ENCODE measurements around the gene BICD2. TPM values are rescaled to one million over a fixed set of nuclear protein-coding genes. Genes with fewer than 3 reads are reported as not detected.

Gene BICD2
- total RNA-seq, 1 donor from 2014 or later = 25.5 TPM

- no peaks in the 10 kb centered on the region for H3K27me3 Mint-ChIP-seq
- H3K36me3 Mint-ChIP-seq (ENCODE audit: insufficient read depth) = no peaks in the 10 kb centered on the region
- no peaks in the 10 kb centered on the region for H3K9me3 Mint-ChIP-seq (ENCODE audit: low read depth)
- H3K4me3 Mint-ChIP-seq (ENCODE audit: low read depth) = no peak overlapping the region
- H3K4me1 Mint-ChIP-seq (ENCODE audit: low read depth) = peaks cover 6% of the 10 kb centered on the region
- no peak overlapping the region for H3K27ac Mint-ChIP-seq
- TF ChIP-seq CTCF (IDR thresholded peaks at IDR 0.05; ENCODE audit: unreplicated experiment) = no peak
- no peak for DNase-seq (ENCODE audit: low spot score, unreplicated experiment)
Measured at GRCh38 chr9:92739346-92739970, 25.2 kb downstream of the BICD2 start.

DNA sequence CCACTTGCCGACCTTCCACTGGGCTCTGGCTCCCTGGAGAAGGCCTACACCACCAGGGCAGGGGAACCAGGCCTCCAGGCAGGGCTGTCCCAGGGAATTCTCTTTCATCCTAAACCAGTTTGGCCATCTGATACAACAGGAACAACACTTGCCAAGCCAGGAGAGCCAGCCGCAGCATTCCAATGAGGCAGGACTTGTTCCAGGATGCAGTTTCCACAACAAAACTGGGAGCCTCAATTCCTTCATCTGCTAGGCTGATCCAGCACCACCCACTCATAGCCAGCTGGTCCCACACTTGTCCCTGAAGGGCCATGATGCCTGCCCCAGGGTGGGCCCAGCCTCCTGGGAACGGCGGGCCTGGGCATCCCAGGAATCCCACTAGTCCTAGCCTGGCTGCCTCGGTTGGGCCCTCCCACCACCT lies 26.0 kb downstream of the BICD2 start:
- Mint-ChIP-seq H3K27me3 (no peaks in the 10 kb centered on the region), H3K36me3 (ENCODE audit: insufficient read depth) (no peaks in the 10 kb centered on the region), H3K9me3 (ENCODE audit: low read depth) (no peaks in the 10 kb centered on the region), H3K27ac (no peak overlapping the region), H3K4me1 (ENCODE audit: low read depth) (peaks cover 6% of the 10 kb centered on the region), H3K4me3 (ENCODE audit: low read depth) (no peak overlapping the region)
- no peak for DNase-seq (ENCODE audit: low spot score, unreplicated experiment)
- TF ChIP-seq CTCF (IDR thresholded peaks at IDR 0.05; ENCODE audit: unreplicated experiment) = no peak

- no peak overlapping the region for H3K27ac Mint-ChIP-seq
- no peak overlapping the region for H3K4me3 Mint-ChIP-seq (ENCODE audit: low read depth)
- H3K27me3 Mint-ChIP-seq = no peaks in the 10 kb centered on the region
- no peaks in the 10 kb centered on the region for H3K9me3 Mint-ChIP-seq (ENCODE audit: low read depth)
- H3K4me1 Mint-ChIP-seq (ENCODE audit: low read depth) = peaks cover 6% of the 10 kb centered on the region
- no peak for TF ChIP-seq CTCF (IDR thresholded peaks at IDR 0.05; ENCODE audit: unreplicated experiment)
- no peak for DNase-seq (ENCODE audit: low spot score, unreplicated experiment)
- peaks cover 1% of the 10 kb centered on the region for H3K36me3 Mint-ChIP-seq (ENCODE audit: insufficient read depth)
Measured at GRCh38 chr9:92737611-92738299, 26.9 kb downstream of the BICD2 start.

DNA sequence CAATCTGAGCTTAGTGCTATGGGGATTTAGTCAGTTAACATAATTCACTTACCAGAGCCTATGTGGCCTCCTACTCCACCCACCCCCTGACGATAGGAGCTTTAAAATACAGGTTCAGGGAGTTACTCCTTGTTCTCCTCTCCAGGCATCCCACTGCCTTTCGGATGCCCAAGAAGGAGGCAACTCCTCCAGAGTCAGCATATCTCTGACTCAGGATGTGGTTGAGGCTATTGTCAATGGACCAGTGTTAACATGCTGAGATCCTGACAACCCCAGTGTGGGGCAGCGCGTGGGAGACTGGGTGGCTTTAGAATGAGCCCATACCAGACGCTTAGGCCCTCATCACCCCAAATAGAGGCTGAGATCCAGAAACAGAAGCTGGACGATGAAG lies 27.4 kb downstream of the BICD2 start:
- TF ChIP-seq CTCF (IDR thresholded peaks at IDR 0.05; ENCODE audit: unreplicated experiment) = no peak
- Mint-ChIP-seq H3K4me1 (ENCODE audit: low read depth) (peaks cover 6% of the 10 kb centered on the region), H3K9me3 (ENCODE audit: low read depth) (no peaks in the 10 kb centered on the region), H3K36me3 (ENCODE audit: insufficient read depth) (peaks cover 1% of the 10 kb centered on the region), H3K4me3 (ENCODE audit: low read depth) (no peak overlapping the region), H3K27ac (no peak overlapping the region), H3K27me3 (no peaks in the 10 kb centered on the region)
- DNase-seq (ENCODE audit: low spot score, unreplicated experiment) = no peak

GRCh38 chr9:92736563-92737215 lies 27.9 kb downstream of the BICD2 start:
- no peak for DNase-seq (ENCODE audit: low spot score, unreplicated experiment)
- Mint-ChIP-seq H3K9me3 (ENCODE audit: low read depth) (no peaks in the 10 kb centered on the region), H3K36me3 (ENCODE audit: insufficient read depth) (peaks cover 1% of the 10 kb centered on the region), H3K4me3 (ENCODE audit: low read depth) (no peak overlapping the region), H3K4me1 (ENCODE audit: low read depth) (peaks cover 6% of the 10 kb centered on the region), H3K27ac (no peak overlapping the region), H3K27me3 (no peaks in the 10 kb centered on the region)
- no peak for TF ChIP-seq CTCF (IDR thresholded peaks at IDR 0.05; ENCODE audit: unreplicated experiment)
